Activated CD4-positive, CD25-positive, alpha-beta regulatory T cell treated with anti-CD3 and anti-CD28 coated beads, Interleukin-2, amount 50 U/mL, for 24 hours (primary cell): Measurements from ENCODE around the gene UBXN6.

Experiments
- ATAC-seq, 2 donors: fragments of 150-1000 bp; cut with Tn5 transposase; one replicate each; pipeline ENCODE4 v1.10.0; 2021; ENCODE audit warnings: mild to moderate bottlenecking in 1 of 2, moderate library complexity in 1 of 2

The UBXN6 gene

GRCh38 chr19:4456476-4456842 is 1.1 kb downstream of the UBXN6 start:
- no peak for ATAC-seq

- no peak for ATAC-seq
Measured at GRCh38 chr19:4455719-4456475, 1.7 kb downstream of the UBXN6 start.

- no peak for ATAC-seq
Measured at GRCh38 chr19:4454747-4455718, 2.6 kb downstream of the UBXN6 start.

- no peak for ATAC-seq
Measured at GRCh38 chr19:4453232-4454179, 4.1 kb downstream of the UBXN6 start.

GRCh38 chr19:4452230-4452990 is 5.2 kb downstream of the UBXN6 start:
- ATAC-seq: no peak

GRCh38 chr19:4449639-4450028 is 8.0 kb downstream of the UBXN6 start:
- ATAC-seq: no peak

- no peak for ATAC-seq
Measured at GRCh38 chr19:4449022-4449638, 8.5 kb downstream of the UBXN6 start.

GRCh38 chr19:4448147-4448985 is 9.2 kb downstream of the UBXN6 start:
- ATAC-seq: no peak

GRCh38 chr19:4447327-4448146 is 10.1 kb downstream of the UBXN6 start:
- no peak for ATAC-seq

GRCh38 chr19:4446704-4447200 is 10.8 kb downstream of the UBXN6 start:
- no peak for ATAC-seq

GRCh38 chr19:4445963-4446703 is 11.5 kb downstream of the UBXN6 start:
- no peak for ATAC-seq

GRCh38 chr19:4444765-4445741 is 12.5 kb downstream of the UBXN6 start:
- peak in 1 of 2 donors; percentile 24 for ATAC-seq

GRCh38 chr19:4443966-4444764 is 13.4 kb downstream of the UBXN6 start:
- no peak for ATAC-seq

- no peak for ATAC-seq
Measured at GRCh38 chr19:4443188-4443587, 14.4 kb downstream of the UBXN6 start.

GRCh38 chr19:4442819-4443146 is 14.8 kb downstream of the UBXN6 start:
- no peak for ATAC-seq

GRCh38 chr19:4441994-4442818 is 15.4 kb downstream of the UBXN6 start:
- peak in 1 of 2 donors; percentile 28 for ATAC-seq
